CD14-positive monocyte (primary cell): ENCODE measurements around the gene FAM240A. TPM values are rescaled to one million over a fixed set of nuclear protein-coding genes. Genes with fewer than 3 reads are reported as not detected.

Source experiments
- DNase-seq, 3 donors: peaks; one replicate each; pipeline ENCODE4 v3.0.0-alpha.2; 2011 to 2022
- H2AFZ ChIP-seq: 2 replicates; pipeline ENCODE4 v1.6.0; 2012; ENCODE audit warnings: mild to moderate bottlenecking, low read depth, low read length, inconsistent platforms; ENCODE audit not compliant: insufficient read depth, poor library complexity, severe bottlenecking
- H3K27ac ChIP-seq, 2 donors: 1 replicate in 1 of 2; 2 replicates in 1 of 2; pipeline ENCODE4 v1.5.1; 2012 to 2013; ENCODE audit warnings: low read length in 2 of 2, control low read depth in 1 of 2, inconsistent platforms in 1 of 2, low read depth in 1 of 2, mild to moderate bottlenecking in 1 of 2
- H3K27me3 ChIP-seq, 2 donors: one replicate each; pipeline versions ENCODE4 v1.6.0 to v1.6.1; 2011 to 2013; ENCODE audit warnings: low read length in 2 of 2; ENCODE audit not compliant: control insufficient read depth in 2 of 2, insufficient read depth in 2 of 2
- H3K36me3 ChIP-seq, 2 donors: replicated peaks in 1 of 2; 1 replicate in 1 of 2; 2 replicates in 1 of 2; pipeline versions ENCODE4 v1.5.1 to v1.6.1; 2012 to 2013; ENCODE audit warnings: low read length in 2 of 2, control low read depth in 1 of 2, inconsistent platforms in 1 of 2, mild to moderate bottlenecking in 1 of 2; ENCODE audit not compliant: insufficient read depth in 2 of 2, control insufficient read depth in 1 of 2
- H3K4me1 ChIP-seq, 2 donors: 1 replicate in 1 of 2; 2 replicates in 1 of 2; pipeline versions ENCODE4 v1.5.1 to v1.6.1; 2012 to 2013; ENCODE audit warnings: low read length in 2 of 2, control low read depth in 1 of 2, inconsistent platforms in 1 of 2, mild to moderate bottlenecking in 1 of 2, moderate library complexity in 1 of 2; ENCODE audit not compliant: insufficient read depth in 2 of 2, control insufficient read depth in 1 of 2
- H3K4me2 ChIP-seq: replicated peaks from 2 replicates; pipeline ENCODE3; 2012; ENCODE audit warnings: low read length, moderate library complexity, mild to moderate bottlenecking; ENCODE audit not compliant: poor library complexity, severe bottlenecking; ENCODE audit errors: extremely low read depth
- H3K4me3 ChIP-seq, 3 experiments: fragments of 200-600 bp in 1 of 3; sonication (generic) in 1 of 3; replicated peaks in 1 of 3; 1 replicate in 2 of 3; 2 replicates in 1 of 3; pipeline ENCODE4 v1.5.1; 2011 to 2013; ENCODE audit warnings: low read length in 3 of 3, mild to moderate bottlenecking in 3 of 3, control low read depth in 2 of 3, low read depth in 2 of 3, inconsistent platforms in 1 of 3, moderate library complexity in 1 of 3
- H3K79me2 ChIP-seq: 2 replicates; pipeline ENCODE4 v1.6.0; 2012; ENCODE audit warnings: mild to moderate bottlenecking, control low read depth, inconsistent platforms, low read length, moderate library complexity; ENCODE audit not compliant: insufficient read depth
- H3K9ac ChIP-seq: 2 replicates; pipeline ENCODE4 v1.6.0; 2017; ENCODE audit warnings: low read length, mild to moderate bottlenecking; ENCODE audit not compliant: insufficient read depth, poor library complexity, severe bottlenecking
- H3K9me3 ChIP-seq, 2 donors: replicated peaks in 1 of 2; 1 replicate in 1 of 2; 2 replicates in 1 of 2; pipeline versions ENCODE4 v1.5.1 to v1.6.1; 2012 to 2013; ENCODE audit warnings: low read length in 2 of 2, control low read depth in 1 of 2; ENCODE audit not compliant: control insufficient read depth in 1 of 2, insufficient read depth in 1 of 2
- H4K20me1 ChIP-seq: 2 replicates; pipeline ENCODE4 v1.6.0; 2012; ENCODE audit warnings: mild to moderate bottlenecking, low read length, control low read depth, moderate library complexity; ENCODE audit not compliant: insufficient read depth
- H3K27ac Mint-ChIP-seq, 7 donors: one replicate each; pipeline ENCODE4 v1.8.0; 2020; ENCODE audit warnings: mild to moderate bottlenecking in 7 of 7, mixed read lengths in 7 of 7, moderate library complexity in 6 of 7, inconsistent platforms in 2 of 7
- H3K27me3 Mint-ChIP-seq, 3 donors: one replicate each; pipeline ENCODE4 v1.8.0; 2021 to 2022; ENCODE audit warnings: low read depth in 3 of 3, mild to moderate bottlenecking in 3 of 3, mixed read lengths in 3 of 3, moderate library complexity in 3 of 3, inconsistent platforms in 1 of 3
- H3K36me3 Mint-ChIP-seq, 2 donors: one replicate each; pipeline ENCODE4 v1.8.0; 2020; ENCODE audit warnings: mixed read lengths in 2 of 2, inconsistent platforms in 1 of 2, mild to moderate bottlenecking in 1 of 2
- H3K4me1 Mint-ChIP-seq: one replicate; pipeline ENCODE4 v1.8.0; 2020; ENCODE audit warnings: mild to moderate bottlenecking, mixed read lengths
- H3K4me3 Mint-ChIP-seq, 2 donors: one replicate each; pipeline ENCODE4 v1.8.0; 2020; ENCODE audit warnings: mild to moderate bottlenecking in 2 of 2, mixed read lengths in 2 of 2, moderate library complexity in 1 of 2
- H3K9me3 Mint-ChIP-seq, 7 donors: one replicate each; pipeline ENCODE4 v1.8.0; 2020 to 2022; ENCODE audit warnings: mixed read lengths in 7 of 7, mild to moderate bottlenecking in 6 of 7, moderate library complexity in 6 of 7, inconsistent platforms in 2 of 7
- CTCF ChIP-seq: fragments of 200-600 bp; IDR thresholded peaks from one replicate; pipeline ENCODE4 v1.8.0; 2022; ENCODE audit warnings: antibody characterized with exemption, mild to moderate bottlenecking
- WGBS: methylation state at CpG from one replicate; pipeline ENCODE4 v1.1.5; 2013; ENCODE audit warnings: missing lambda C conversion rate; ENCODE audit not compliant: insufficient coverage; 5-methylcytosine and 5-hydroxymethylcytosine counted together
- intact Hi-C, 2 donors: fragments of 100-400 bp; cut with micrococcal nuclease; formaldehyde crosslinking; loops; one replicate each; pipeline versions ENCODE4 v1.15.0 to v1.15.1; 2023
- polyA plus RNA-seq, 3 donors: library from polyadenylated mRNA; depleted of rRNA in 1 of 3; unstranded in 2 of 3; stranded (reverse) in 1 of 3; fragments of 300-500 nt in 2 of 3; fragments of >200 nt in 1 of 3; fragmentation: Illumina TruSeq in 2 of 3; gene quantifications; 1 replicate in 2 of 3; 2 replicates in 1 of 3; pipeline ENCODE4 v1.2.3, GENCODE V29; 2012 to 2021

FAM240A gene
- polyA plus RNA-seq, 3 donors, result not detected

DNA sequence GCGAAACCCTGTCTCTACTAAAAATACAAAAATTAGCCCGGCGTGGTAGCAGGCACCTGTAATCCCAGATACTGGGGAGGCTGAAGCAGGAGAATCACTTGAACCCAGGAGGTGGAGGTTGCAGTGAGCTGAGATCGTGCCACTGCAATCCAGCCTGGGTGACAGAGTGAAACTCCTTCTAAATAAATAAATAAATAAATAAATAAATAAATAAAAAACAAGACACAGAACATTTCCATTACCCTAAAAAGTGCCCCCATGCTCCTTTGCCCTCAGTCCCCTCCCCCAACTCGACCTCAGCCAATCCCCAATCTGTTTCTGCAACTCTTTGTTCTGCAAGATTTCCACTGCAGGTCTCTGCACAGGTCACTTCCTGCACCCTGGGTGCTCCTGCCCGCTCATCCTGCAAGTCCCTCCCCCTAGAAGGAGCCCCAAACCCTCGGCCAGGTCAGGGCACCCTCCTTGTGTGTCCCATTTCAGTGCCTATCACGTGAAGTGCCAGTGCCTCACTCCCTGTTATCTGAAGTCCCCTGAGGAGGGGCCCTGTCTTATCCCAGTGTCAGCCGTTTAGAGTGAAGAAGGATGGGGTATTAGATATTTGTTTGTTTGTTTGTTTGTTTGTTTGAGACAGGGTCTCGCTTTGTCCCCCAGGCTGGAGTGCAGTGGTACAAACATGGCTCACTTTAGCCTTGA is 1.1 kb downstream of the FAM240A start:
- Histone ChIP-seq H3K4me1 (no peaks in the 10 kb centered on the region), H3K4me3 (no peak overlapping the region), H3K27me3 (peaks cover 0 to 3% of the 10 kb centered on the region in 2 donors), H3K36me3 (no peaks in the 10 kb centered on the region), H3K9ac (no peak overlapping the region), H3K27ac (no peak overlapping the region), H2AFZ (no peak overlapping the region), H4K20me1 (no peaks in the 10 kb centered on the region), H3K9me3 (no peaks in the 10 kb centered on the region), H3K4me2 (no peak overlapping the region), H3K79me2 (no peaks in the 10 kb centered on the region)
- no peak for DNase-seq
- Mint-ChIP-seq H3K27ac (no peak overlapping the region), H3K27me3 (peaks cover 2 to 8% (median 4%) of the 10 kb centered on the region in 3 donors), H3K4me1 (peaks cover 5% of the 10 kb centered on the region), H3K9me3 (no peaks in the 10 kb centered on the region), H3K4me3 (no peak overlapping the region), H3K36me3 (no peaks in the 10 kb centered on the region)
- intact Hi-C loops, result no loop called here
- TF ChIP-seq CTCF, result no peak
- WGBS, result 68% methylated on average over 3 of the region's 10 CpGs

DNA sequence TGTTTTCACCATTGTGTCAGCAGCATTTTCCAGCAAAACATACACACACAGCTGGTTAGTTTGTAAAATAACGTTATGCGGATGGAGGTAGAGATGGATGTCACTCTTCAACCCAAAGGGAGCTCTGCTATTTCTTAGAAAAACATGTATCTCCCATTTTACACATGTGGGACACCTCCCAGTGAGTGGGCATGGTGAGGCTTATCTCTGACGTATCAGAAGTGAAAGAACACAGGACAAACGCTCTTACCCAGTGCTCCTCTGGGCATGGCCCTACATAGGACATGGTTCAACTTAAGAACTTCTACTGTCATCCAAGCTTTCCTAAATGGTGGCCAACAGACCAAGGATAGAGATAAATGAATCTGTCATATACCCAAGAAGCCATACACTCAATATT is 2.1 kb downstream of the FAM240A start:
- DNase-seq, result no peak
- no peak overlapping the region for H2AFZ ChIP-seq
- no peaks in the 10 kb centered on the region for H3K79me2 ChIP-seq
- no peak overlapping the region for H3K27ac ChIP-seq
- Mint-ChIP-seq H3K27me3 (peaks cover 6 to 12% (median 8%) of the 10 kb centered on the region in 3 donors), H3K4me3 (no peak overlapping the region), H3K9me3 (no peaks in the 10 kb centered on the region), H3K4me1 (peaks cover 2% of the 10 kb centered on the region), H3K36me3 (no peaks in the 10 kb centered on the region), H3K27ac (no peak overlapping the region)
- no peak overlapping the region for H3K9ac ChIP-seq
- no CpG with 5 or more reads among the region's 4 CpGs for WGBS
- H3K4me3 ChIP-seq, result no peak overlapping the region
- intact Hi-C loops, result no loop called here
- H3K36me3 ChIP-seq, result no peaks in the 10 kb centered on the region
- no peaks in the 10 kb centered on the region for H3K4me1 ChIP-seq
- H3K27me3 ChIP-seq, result peaks cover 0 to 3% of the 10 kb centered on the region in 2 donors
- TF ChIP-seq CTCF, result no peak
- no peak overlapping the region for H3K4me2 ChIP-seq
- H3K9me3 ChIP-seq, result no peaks in the 10 kb centered on the region
- no peaks in the 10 kb centered on the region for H4K20me1 ChIP-seq
